ENCODE data around the gene CRTAC1.

Gene CRTAC1

GRCh38 chr10:97870990-97871389 lies 159.4 kb downstream of the CRTAC1 start:
- H3K27ac ChIP-seq: no peak overlapping the region
- TF ChIP-seq ZFX (IDR thresholded peaks at IDR 0.05; ENCODE audit: borderline replicate concordance): no peak
- no peak for TF ChIP-seq CTCF (IDR thresholded peaks at IDR 0.05)

- H3K27ac ChIP-seq: no peak overlapping the region
- TF ChIP-seq CTCF (IDR thresholded peaks at IDR 0.05): peak; percentile 61
- no peak for TF ChIP-seq ZFX (IDR thresholded peaks at IDR 0.05; ENCODE audit: borderline replicate concordance)
Measured at GRCh38 chr10:97869091-97870042, 161.1 kb downstream of the CRTAC1 start.

GRCh38 chr10:97868134-97868685 lies 162.2 kb downstream of the CRTAC1 start:
- no peak overlapping the region for H3K27ac ChIP-seq
- TF ChIP-seq CTCF (IDR thresholded peaks at IDR 0.05): no peak
- no peak for TF ChIP-seq ZFX (IDR thresholded peaks at IDR 0.05; ENCODE audit: borderline replicate concordance)

GRCh38 chr10:97867220-97867800 lies 163.1 kb downstream of the CRTAC1 start:
- H3K27ac ChIP-seq: no peak overlapping the region
- TF ChIP-seq CTCF (IDR thresholded peaks at IDR 0.05) (no peak), ZFX (IDR thresholded peaks at IDR 0.05; ENCODE audit: borderline replicate concordance) (no peak)

GRCh38 chr10:97866524-97867219 lies 163.7 kb downstream of the CRTAC1 start:
- no peak overlapping the region for H3K27ac ChIP-seq
- TF ChIP-seq CTCF (IDR thresholded peaks at IDR 0.05) (no peak), ZFX (IDR thresholded peaks at IDR 0.05; ENCODE audit: borderline replicate concordance) (no peak)

GRCh38 chr10:97865488-97865887 lies 164.9 kb downstream of the CRTAC1 start:
- no peak for TF ChIP-seq ZFX (IDR thresholded peaks at IDR 0.05; ENCODE audit: borderline replicate concordance)
- no peak for TF ChIP-seq CTCF (IDR thresholded peaks at IDR 0.05)
- H3K27ac ChIP-seq: no peak overlapping the region

Measured in 22Rv1 (cell line).